ENCODE measurements around the gene MLH1. TPM values are rescaled to one million over a fixed set of nuclear protein-coding genes. Genes with fewer than 3 reads are reported as not detected.
"Not testable (repeated sequence)": the region's sequence is repeated elsewhere in the genome, so short reads cannot be mapped to it uniquely, and the experiment has no call there.

Gene MLH1
- total RNA-seq, 1 experiment from 2014 or later, result 51.0 TPM

DNA sequence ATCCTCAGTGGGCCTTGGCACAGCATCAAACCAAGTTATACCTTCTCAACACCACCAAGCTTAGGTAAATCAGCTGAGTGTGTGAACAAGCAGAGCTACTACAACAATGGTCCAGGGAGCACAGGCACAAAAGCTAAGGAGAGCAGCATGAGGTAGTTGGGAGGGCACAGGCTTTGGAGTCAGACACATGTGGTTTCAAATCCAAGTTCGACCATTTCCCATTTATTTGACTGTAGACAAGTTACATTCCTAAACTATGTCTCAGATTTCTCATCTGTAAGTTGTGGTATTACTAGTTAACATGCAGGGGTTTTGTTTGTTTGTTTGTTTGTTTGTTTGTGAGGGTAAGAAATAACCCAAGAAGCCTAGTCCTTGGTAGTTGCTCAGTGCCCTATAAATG lies 46.9 kb downstream of the MLH1 start:
- Mint-ChIP-seq H3K27ac (ENCODE audit: unreplicated experiment) (no peak overlapping the region), H3K9me3 (ENCODE audit: unreplicated experiment) (no peaks in the 10 kb centered on the region), H3K4me3 (ENCODE audit: unreplicated experiment) (no peak overlapping the region), H3K27me3 (ENCODE audit: insufficient read depth, unreplicated experiment) (no peaks in the 10 kb centered on the region), H3K4me1 (ENCODE audit: low read depth, unreplicated experiment) (no peaks in the 10 kb centered on the region), H3K36me3 (ENCODE audit: insufficient read depth, unreplicated experiment) (peaks cover 39% of the 10 kb centered on the region)
- TF ChIP-seq, protein P1, sequence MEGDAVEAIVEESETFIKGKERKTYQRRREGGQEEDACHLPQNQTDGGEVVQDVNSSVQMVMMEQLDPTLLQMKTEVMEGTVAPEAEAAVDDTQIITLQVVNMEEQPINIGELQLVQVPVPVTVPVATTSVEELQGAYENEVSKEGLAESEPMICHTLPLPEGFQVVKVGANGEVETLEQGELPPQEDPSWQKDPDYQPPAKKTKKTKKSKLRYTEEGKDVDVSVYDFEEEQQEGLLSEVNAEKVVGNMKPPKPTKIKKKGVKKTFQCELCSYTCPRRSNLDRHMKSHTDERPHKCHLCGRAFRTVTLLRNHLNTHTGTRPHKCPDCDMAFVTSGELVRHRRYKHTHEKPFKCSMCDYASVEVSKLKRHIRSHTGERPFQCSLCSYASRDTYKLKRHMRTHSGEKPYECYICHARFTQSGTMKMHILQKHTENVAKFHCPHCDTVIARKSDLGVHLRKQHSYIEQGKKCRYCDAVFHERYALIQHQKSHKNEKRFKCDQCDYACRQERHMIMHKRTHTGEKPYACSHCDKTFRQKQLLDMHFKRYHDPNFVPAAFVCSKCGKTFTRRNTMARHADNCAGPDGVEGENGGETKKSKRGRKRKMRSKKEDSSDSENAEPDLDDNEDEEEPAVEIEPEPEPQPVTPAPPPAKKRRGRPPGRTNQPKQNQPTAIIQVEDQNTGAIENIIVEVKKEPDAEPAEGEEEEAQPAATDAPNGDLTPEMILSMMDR (IDR thresholded peaks at IDR 0.05; ENCODE audit: insufficient read depth in 1 of 2, low read depth in 1 of 2, low read length in 1 of 2, severe bottlenecking in 1 of 2, unreplicated experiment in 1 of 2), result no peak
- H3K4me3 ChIP-seq (ENCODE audit: low read depth, low read length), result no peak overlapping the region
- no peaks in the 10 kb centered on the region for H3K27me3 ChIP-seq (replicated peaks; ENCODE audit: control insufficient read depth, insufficient read depth, low read length)
- BruUV-seq (replicated peaks), result no TSS peak
- peaks cover 2% of the 10 kb centered on the region for H3K36me3 ChIP-seq (ENCODE audit: control insufficient read depth, insufficient read depth, low read length)
- ChIA-PET POLR2A (no interaction called here), CTCF (no interaction called here)
- no peak for DNase-seq
- no peaks in the 10 kb centered on the region for H3K4me1 ChIP-seq
- H3K9me3 ChIP-seq, result no peaks in the 10 kb centered on the region
- intact Hi-C loops (cut with micrococcal nuclease; ENCODE audit: unreplicated experiment), result no loop called here

DNA sequence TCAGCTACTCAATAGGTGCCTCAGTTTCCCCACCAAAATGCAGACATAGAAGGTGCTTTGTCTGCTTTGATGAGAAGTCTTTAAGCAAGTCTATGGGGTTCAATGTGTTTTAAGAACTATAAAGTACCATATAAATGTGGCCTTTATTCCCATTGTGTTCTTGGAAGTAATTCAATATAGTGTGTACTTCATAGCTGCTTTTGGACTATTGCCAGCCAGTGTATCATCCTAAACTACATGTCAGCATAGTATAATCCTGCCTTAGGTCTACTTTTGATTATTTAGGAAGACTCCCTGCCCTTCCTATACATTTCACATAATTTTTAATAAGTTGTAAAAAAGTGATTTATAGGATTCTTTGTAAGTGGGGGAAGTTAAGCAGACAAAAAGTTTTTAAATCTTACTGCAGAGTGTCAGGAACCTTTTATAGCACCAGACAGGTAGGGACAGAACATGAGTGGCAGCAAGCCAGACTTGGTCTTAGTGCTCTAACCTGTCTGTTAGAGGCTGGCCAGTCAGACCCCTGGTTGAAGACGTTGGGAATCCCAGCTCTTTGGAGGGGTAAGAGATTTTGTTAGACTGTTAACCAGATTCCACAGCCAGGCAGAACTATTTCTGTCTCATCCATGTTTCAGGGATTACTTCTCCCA lies 48.4 kb downstream of the MLH1 start:
- H3K4me3 ChIP-seq (ENCODE audit: low read depth, low read length), result no peak overlapping the region
- Mint-ChIP-seq H3K36me3 (ENCODE audit: insufficient read depth, unreplicated experiment) (peaks cover 38% of the 10 kb centered on the region), H3K27me3 (ENCODE audit: insufficient read depth, unreplicated experiment) (no peaks in the 10 kb centered on the region), H3K9me3 (ENCODE audit: unreplicated experiment) (no peaks in the 10 kb centered on the region), H3K4me3 (ENCODE audit: unreplicated experiment) (no peak overlapping the region), H3K4me1 (ENCODE audit: low read depth, unreplicated experiment) (no peaks in the 10 kb centered on the region), H3K27ac (ENCODE audit: unreplicated experiment) (no peak overlapping the region)
- intact Hi-C loops (cut with micrococcal nuclease; ENCODE audit: unreplicated experiment), result no loop called here
- no TSS peak for BruUV-seq (replicated peaks)
- DNase-seq, result no peak
- ChIA-PET POLR2A (no interaction called here), CTCF (no interaction called here)
- no peaks in the 10 kb centered on the region; the same call in 1 of the 2 replicates for H3K36me3 ChIP-seq (ENCODE audit: control insufficient read depth, insufficient read depth, low read length)
- no peaks in the 10 kb centered on the region for H3K4me1 ChIP-seq
- no peaks in the 10 kb centered on the region for H3K27me3 ChIP-seq (replicated peaks; ENCODE audit: control insufficient read depth, insufficient read depth, low read length)
- no peaks in the 10 kb centered on the region for H3K9me3 ChIP-seq
- TF ChIP-seq, protein P1 (IDR thresholded peaks at IDR 0.05; ENCODE audit: insufficient read depth in 1 of 2, low read depth in 1 of 2, low read length in 1 of 2, severe bottlenecking in 1 of 2, unreplicated experiment in 1 of 2), result no peak

DNA sequence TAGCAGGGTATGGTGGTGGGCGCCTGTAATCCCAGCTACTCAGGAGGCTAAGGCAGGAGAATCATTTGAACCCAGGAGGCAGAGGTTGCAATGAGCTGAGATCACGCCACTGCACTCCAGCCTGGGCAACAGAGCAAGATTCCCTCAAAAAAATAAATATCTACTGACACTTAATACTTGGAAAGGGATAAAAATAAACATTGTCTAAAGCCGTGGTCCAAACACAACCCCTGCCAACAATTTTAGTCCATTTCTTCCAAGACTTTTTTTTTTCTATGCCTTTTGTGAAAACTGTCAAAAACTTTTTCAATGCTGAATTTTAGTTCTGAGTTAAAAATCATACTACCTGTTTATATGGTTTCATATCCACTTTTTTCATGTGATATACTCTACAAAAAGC lies 49.4 kb downstream of the MLH1 start:
- CTCF ChIA-PET; intact Hi-C loops (cut with micrococcal nuclease; ENCODE audit: unreplicated experiment); H3K4me3 ChIP-seq (ENCODE audit: low read depth, low read length); H3K4me1 Mint-ChIP-seq (ENCODE audit: low read depth, unreplicated experiment); POLR2A ChIA-PET; DNase-seq; BruUV-seq (replicated peaks); H3K4me1 ChIP-seq; H3K27ac Mint-ChIP-seq (ENCODE audit: unreplicated experiment); H3K27me3 Mint-ChIP-seq (ENCODE audit: insufficient read depth, unreplicated experiment); H3K36me3 ChIP-seq (ENCODE audit: control insufficient read depth, insufficient read depth, low read length); H3K4me3 Mint-ChIP-seq (ENCODE audit: unreplicated experiment); H3K27me3 ChIP-seq (replicated peaks; ENCODE audit: control insufficient read depth, insufficient read depth, low read length); H3K9me3 ChIP-seq; H3K9me3 Mint-ChIP-seq (ENCODE audit: unreplicated experiment): not testable (repeated sequence)
- peaks cover 44% of the 10 kb centered on the region for H3K36me3 Mint-ChIP-seq (ENCODE audit: insufficient read depth, unreplicated experiment)

DNA sequence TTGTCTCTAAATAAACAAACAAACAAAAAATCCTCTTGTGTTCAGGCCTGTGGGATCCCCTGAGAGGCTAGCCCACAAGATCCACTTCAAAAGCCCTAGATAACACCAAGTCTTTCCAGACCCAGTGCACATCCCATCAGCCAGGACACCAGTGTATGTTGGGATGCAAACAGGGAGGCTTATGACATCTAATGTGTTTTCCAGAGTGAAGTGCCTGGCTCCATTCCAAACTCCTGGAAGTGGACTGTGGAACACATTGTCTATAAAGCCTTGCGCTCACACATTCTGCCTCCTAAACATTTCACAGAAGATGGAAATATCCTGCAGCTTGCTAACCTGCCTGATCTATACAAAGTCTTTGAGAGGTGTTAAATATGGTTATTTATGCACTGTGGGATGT lies 57.0 kb downstream of the MLH1 start:
- peaks cover 4% of the 10 kb centered on the region for H3K36me3 ChIP-seq (ENCODE audit: control insufficient read depth, insufficient read depth, low read length)

More for the DNA sequence above, 57.0 kb downstream of the MLH1 start:
- no peak overlapping the region for H3K4me3 ChIP-seq (ENCODE audit: low read depth, low read length)
- no peaks in the 10 kb centered on the region for H3K4me1 Mint-ChIP-seq (ENCODE audit: low read depth, unreplicated experiment)
- H3K27me3 Mint-ChIP-seq (ENCODE audit: insufficient read depth, unreplicated experiment), result no peaks in the 10 kb centered on the region
- no peak overlapping the region for H3K4me3 Mint-ChIP-seq (ENCODE audit: unreplicated experiment)
- no peaks in the 10 kb centered on the region for H3K27me3 ChIP-seq (replicated peaks; ENCODE audit: control insufficient read depth, insufficient read depth, low read length)
- CTCF ChIA-PET, result no interaction called here
- intact Hi-C loops (cut with micrococcal nuclease; ENCODE audit: unreplicated experiment), result no loop called here
- H3K36me3 Mint-ChIP-seq (ENCODE audit: insufficient read depth, unreplicated experiment), result peaks cover 73% of the 10 kb centered on the region
- H3K9me3 Mint-ChIP-seq (ENCODE audit: unreplicated experiment), result no peaks in the 10 kb centered on the region
- TF ChIP-seq, protein P1 (IDR thresholded peaks at IDR 0.05; ENCODE audit: insufficient read depth in 1 of 2, low read depth in 1 of 2, low read length in 1 of 2, severe bottlenecking in 1 of 2, unreplicated experiment in 1 of 2), result no peak
- POLR2A ChIA-PET, result no interaction called here
- H3K9me3 ChIP-seq, result no peaks in the 10 kb centered on the region
- H3K4me1 ChIP-seq, result no peaks in the 10 kb centered on the region
- BruUV-seq (replicated peaks), result no TSS peak
- DNase-seq, result no peak
- no peak overlapping the region for H3K27ac Mint-ChIP-seq (ENCODE audit: unreplicated experiment)

Measured in Caco-2 (cell line).